ENCODE results near the gene RAPGEF4.
A peak's percentile ranks its signal among the peaks of the same experiment; 100 is the strongest.

Gene RAPGEF4

GRCh38 chr2:172847188-172847587 lies 111.5 kb downstream of the RAPGEF4 start:
- Histone ChIP-seq H3K27me3 (no peaks in the 10 kb centered on the region), H3K9me3 (no peaks in the 10 kb centered on the region), H3K36me3 (no peaks in the 10 kb centered on the region), H3K4me1 (peaks cover 16% of the 10 kb centered on the region), H3K4me3 (ENCODE audit: low read depth, low read length) (no peak overlapping the region)
- DNase-seq: no peak
- no peak for TF ChIP-seq CTCF (IDR thresholded peaks at IDR 0.05; ENCODE audit: low read depth, low read length)

- no peaks in the 10 kb centered on the region for H3K9me3 ChIP-seq
- no peak overlapping the region for H3K4me3 ChIP-seq (ENCODE audit: low read depth, low read length)
- H3K36me3 ChIP-seq: no peaks in the 10 kb centered on the region
- H3K27me3 ChIP-seq: no peaks in the 10 kb centered on the region
- peaks cover 8% of the 10 kb centered on the region; the same call in 1 of the 2 replicates for H3K4me1 ChIP-seq
- DNase-seq: no peak
- no peak for TF ChIP-seq CTCF (IDR thresholded peaks at IDR 0.05; ENCODE audit: low read depth, low read length)
These were observed 112.9 kb downstream of the RAPGEF4 start for GRCh38 chr2:172848519-172848918.

GRCh38 chr2:172849519-172850217 lies 114.0 kb downstream of the RAPGEF4 start:
- DNase-seq: peak; percentile 17
- H3K4me1 ChIP-seq: no peaks in the 10 kb centered on the region
- TF ChIP-seq CTCF (IDR thresholded peaks at IDR 0.05; ENCODE audit: low read depth, low read length): no peak
- H3K36me3 ChIP-seq: no peaks in the 10 kb centered on the region
- H3K9me3 ChIP-seq: no peaks in the 10 kb centered on the region
- H3K4me3 ChIP-seq (ENCODE audit: low read depth, low read length): no peak overlapping the region
- no peaks in the 10 kb centered on the region for H3K27me3 ChIP-seq

- TF ChIP-seq CTCF (IDR thresholded peaks at IDR 0.05; ENCODE audit: low read depth, low read length): no peak
- H3K36me3 ChIP-seq: no peaks in the 10 kb centered on the region
- H3K4me3 ChIP-seq (ENCODE audit: low read depth, low read length): no peak overlapping the region
- no peak for DNase-seq
- peaks cover 7% of the 10 kb centered on the region; the same call in 1 of the 2 replicates for H3K4me1 ChIP-seq
- no peaks in the 10 kb centered on the region for H3K9me3 ChIP-seq
- no peaks in the 10 kb centered on the region for H3K27me3 ChIP-seq
These were observed 119.9 kb downstream of the RAPGEF4 start for GRCh38 chr2:172855588-172855987.

GRCh38 chr2:172856606-172857005 lies 121.0 kb downstream of the RAPGEF4 start:
- no peaks in the 10 kb centered on the region for H3K36me3 ChIP-seq
- no peak for DNase-seq
- no peak for TF ChIP-seq CTCF (IDR thresholded peaks at IDR 0.05; ENCODE audit: low read depth, low read length)
- H3K9me3 ChIP-seq: no peaks in the 10 kb centered on the region
- H3K4me1 ChIP-seq: peaks cover 7% of the 10 kb centered on the region
- H3K4me3 ChIP-seq (ENCODE audit: low read depth, low read length): no peak overlapping the region
- no peaks in the 10 kb centered on the region for H3K27me3 ChIP-seq

GRCh38 chr2:172858473-172858745 lies 122.8 kb downstream of the RAPGEF4 start:
- TF ChIP-seq CTCF (IDR thresholded peaks at IDR 0.05; ENCODE audit: low read depth, low read length): no peak
- no peak for DNase-seq
- peaks cover 7% of the 10 kb centered on the region for H3K4me1 ChIP-seq
- H3K4me3 ChIP-seq (ENCODE audit: low read depth, low read length): no peak overlapping the region
- H3K27me3 ChIP-seq: no peaks in the 10 kb centered on the region
- H3K36me3 ChIP-seq: no peaks in the 10 kb centered on the region
- no peaks in the 10 kb centered on the region for H3K9me3 ChIP-seq

Data from BE2C (cell line).